Endometrium (tissue), 2 donors: Measurements from ENCODE around the gene RPS16.
A peak's percentile ranks its signal among the peaks of the same experiment; 100 is the strongest.

Experiments
- FAIRE-seq: peaks from 2 replicates; lab custom pipeline; 2012; peaks lifted over from hg19 to GRCh38; lab: Jason Lieb, UNC
- donor health status: control.
- donor health status: control.

Gene RPS16

GRCh38 chr19:39406656-39407409 is 28.9 kb downstream of the RPS16 start, which contains the start of gene ZFP36:
Gene ZFP36 (plus strand): TSS chr19:39406847. CDS start chr19:39406905, 58 bp downstream.
- FAIRE-seq, result no peak

DNA sequence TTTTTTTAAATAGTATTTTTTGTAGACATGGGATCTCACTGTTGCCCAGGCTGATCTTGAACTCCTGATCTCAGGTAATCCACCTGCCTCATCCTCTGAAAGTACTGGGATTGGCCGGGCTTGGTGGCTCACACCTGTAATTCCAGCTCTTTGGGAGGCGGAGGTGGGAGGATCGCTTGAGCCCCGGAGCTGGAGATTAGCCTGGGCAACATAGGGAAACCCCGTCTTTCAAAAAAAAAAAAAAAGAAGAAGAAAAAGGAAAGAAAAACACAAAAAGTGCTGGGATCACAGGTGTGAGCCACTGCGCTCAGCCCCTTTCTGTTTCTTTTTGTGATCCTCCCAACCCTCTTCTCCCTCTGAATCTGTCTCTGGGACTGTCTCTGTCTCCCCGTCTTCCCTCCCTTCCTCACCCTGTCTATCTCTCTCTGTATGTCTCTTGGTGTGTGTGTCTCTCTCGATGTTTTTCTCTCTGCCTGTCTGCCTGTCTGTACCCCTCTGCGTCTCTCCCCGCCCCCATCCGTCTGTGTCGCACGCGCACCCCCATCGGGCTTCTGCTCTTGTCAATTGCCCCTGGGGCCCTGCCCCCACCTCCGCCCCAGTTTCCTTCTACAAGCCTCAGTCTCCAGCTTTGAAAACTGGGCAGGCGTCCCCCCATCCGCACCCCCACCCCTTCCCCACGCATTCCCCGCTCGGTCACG is 29.6 kb downstream of the RPS16 start:
- FAIRE-seq, result no peak

- FAIRE-seq, result no peak
Observed at GRCh38 chr19:39405261-39405957, 30.3 kb downstream of the RPS16 start.

DNA sequence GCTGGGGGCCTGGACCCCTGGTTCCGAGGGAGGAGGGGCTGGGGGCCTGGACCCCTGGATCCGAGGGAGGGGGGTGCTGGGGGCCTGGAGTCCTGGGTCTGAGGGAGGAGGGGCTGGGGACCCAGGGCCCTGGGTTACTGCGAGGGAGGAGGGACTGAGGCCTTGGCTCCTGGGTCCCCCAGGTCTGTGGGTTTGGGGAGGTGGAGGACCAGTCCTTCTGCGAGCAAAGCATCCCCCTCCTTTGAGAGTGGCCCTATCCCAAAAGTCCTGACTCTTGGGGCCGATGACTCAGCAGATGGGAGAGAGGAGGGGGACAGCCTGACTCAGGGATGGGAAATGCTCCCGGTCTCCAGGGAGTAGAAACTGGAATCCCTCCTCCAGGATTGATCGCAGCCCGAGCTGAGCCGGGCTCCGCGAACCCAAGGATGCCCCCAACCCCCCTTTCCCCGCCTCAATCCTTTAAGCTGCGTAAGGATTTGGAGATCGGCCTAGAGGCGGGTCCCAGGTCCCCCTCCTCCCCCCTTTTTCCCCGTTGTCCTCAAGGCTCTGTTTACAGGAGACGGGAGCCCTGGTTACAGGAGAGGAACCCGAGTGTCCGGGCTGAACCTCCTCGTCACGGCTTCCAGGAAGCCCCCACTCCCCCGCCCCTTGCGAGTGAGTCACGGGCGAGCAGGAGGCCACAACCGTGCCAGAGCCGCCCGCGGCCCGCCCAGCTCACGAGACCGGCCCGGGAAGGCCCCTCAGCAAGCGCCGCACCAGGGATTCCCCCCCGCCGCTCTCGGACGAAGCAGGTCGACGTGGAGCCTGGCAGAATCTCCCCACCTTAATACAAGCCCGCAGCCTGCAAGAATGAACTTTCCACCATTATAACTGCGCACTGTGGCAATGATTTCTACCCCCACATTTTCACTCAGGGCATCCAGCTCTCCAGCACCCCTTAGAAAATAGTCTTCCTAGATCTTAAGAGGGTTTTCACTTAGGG is 32.1 kb downstream of the RPS16 start:
- no peak for FAIRE-seq

DNA sequence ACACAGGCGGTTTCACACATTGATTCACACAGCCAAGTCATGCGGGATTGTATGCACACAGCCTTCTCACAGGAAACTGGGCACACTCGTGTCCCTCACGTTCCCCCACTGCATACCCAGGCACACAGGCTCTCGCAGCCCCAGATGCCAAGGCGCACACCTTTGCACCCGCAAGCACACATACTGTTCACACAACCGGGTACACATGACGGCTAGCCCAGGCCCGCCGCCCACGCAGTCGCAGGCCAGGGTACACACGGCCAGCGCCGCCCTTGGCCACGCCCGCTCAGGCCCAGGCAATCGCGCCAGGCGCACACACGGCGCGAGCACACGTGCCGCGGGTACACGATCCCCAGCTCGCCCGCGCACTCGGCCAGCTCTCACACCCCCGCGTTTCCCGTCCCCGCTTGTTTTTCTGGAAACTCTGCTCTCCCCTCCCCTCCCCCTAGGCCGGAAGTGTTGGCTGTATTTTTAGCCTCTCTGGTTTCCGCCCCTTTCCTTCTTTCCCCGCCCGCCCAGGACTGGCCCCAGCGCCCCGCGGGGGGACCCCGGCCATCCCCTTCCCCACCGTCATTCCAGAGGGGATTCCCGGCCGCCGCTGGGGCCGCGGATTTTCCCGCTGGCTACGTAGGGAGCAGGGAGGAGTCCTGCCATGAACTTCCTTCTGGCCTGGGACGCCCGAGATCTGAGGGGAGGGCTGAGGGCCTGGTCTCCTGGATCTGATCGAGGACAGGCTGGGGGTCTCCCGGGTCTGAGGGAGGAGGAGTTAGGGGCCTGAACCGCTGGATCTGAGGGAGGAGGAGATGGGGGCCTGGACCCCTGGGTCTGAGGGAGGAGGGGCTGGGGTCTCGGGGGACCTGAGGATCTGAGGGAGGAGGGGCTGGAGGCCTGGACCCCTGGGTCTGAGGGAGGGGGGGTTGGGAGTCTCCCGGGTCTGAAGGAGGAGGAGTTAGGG is 33.1 kb downstream of the RPS16 start:
- no peak for FAIRE-seq

DNA sequence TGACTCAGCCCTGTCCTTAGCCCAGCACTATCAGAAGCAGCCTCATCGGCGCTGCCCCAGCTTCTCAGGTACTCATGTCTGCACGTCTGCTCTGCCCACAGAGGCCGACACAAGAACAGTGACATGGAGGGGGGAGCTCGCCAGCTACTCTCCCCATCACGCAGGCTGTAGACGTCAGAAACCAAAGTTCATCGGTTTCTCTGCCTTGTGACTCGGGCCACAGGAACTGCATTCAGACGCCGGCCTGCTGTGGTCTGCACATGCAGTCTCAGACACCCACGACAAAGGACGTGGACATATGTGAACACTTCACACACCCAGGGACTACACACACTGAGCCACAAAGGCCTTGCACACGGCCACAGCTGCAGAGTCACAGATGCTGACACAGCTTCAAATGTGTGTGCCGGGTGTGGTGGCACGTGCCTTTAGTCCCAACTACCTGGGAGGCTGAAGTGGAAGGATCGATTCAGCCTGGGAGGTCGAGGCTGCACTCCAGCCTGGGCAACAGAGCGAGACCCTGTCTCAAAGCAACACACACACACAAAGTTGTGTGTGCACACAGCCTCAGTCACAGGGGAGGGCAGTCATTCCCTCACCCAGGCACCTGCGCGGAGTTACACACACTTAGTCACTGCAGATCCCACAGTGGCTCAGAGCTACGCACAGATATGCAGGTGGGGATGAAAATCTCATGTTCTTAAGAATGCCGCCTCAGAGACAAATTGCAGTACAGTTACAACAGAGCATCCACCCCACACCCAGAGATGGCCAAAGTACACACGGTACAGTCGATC is 34.0 kb downstream of the RPS16 start:
- FAIRE-seq, result no peak

DNA sequence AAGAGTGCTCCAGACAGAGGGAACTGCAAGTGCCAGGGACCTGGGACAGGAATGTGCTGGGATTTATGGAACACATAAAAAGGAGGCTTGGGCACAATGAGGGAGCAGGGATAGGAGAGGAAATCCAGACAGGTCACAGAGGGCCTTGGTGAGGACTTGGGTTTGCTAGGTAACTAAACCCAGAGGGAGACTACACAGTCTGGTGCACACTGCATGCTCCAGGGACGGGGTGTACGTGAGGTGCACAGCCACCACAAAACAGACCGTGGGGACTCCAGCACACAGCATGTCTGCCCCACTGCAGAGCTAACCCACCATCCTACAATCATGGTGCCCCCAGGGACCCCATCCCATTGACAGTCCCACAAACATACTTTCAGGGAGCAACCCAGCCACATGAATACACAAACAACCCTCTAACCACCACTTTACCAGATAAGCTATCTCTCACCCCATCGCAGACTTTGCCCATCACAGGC is 34.6 kb downstream of the RPS16 start:
- no peak for FAIRE-seq

DNA sequence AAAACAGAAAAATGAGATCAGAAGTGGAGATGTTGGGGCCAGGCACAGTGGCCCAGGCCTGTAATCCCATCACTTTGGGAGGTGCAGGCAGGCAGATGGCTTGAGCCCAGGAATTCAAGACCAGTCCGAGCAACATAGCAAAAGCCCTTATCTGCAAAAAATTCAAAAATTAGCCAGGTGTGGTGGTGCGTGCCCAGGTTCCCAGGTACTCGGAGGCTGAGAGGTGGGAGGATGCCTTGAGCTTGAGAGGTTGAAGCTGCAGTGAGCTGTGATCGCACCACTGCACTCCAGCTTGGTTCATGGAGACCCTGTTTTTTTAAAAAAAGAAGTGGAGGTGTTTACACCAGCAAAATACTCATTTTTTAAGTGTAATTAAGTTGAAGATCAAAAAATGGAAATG is 35.7 kb downstream of the RPS16 start:
- FAIRE-seq, result no peak

- no peak for FAIRE-seq
Observed at GRCh38 chr19:39399668-39400050, 36.1 kb downstream of the RPS16 start.

DNA sequence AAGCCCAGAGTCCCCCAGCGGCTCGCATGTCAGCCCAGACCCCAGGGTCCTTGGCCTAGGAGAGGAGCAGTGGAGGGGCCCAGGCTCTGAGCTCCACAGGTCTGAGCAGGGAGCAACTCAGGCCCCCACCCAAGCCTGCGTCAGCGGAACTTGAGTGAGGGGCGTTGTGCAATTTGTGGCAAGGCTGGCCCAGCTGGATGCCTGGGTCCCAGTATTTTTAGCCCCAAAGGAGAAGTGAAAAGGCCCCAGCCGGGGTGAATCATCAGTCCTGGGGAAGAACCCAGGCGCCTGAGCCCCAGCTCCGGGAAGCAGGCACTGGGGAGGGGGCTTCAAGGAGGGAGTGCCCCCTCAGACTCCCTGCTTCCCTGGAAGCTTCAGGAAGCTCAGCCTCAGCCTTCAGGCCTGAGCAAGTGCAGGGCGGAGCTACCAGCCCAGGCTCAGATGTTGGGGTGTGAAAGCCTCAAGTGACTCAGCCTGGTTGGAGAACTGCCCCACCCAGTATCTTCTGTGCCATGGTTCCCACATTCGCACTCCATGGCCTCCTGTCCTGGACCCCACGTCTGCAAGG is 37.4 kb downstream of the RPS16 start:
- FAIRE-seq, result no peak

- no peak for FAIRE-seq
Observed at GRCh38 chr19:39397360-39398296, 38.1 kb downstream of the RPS16 start.

DNA sequence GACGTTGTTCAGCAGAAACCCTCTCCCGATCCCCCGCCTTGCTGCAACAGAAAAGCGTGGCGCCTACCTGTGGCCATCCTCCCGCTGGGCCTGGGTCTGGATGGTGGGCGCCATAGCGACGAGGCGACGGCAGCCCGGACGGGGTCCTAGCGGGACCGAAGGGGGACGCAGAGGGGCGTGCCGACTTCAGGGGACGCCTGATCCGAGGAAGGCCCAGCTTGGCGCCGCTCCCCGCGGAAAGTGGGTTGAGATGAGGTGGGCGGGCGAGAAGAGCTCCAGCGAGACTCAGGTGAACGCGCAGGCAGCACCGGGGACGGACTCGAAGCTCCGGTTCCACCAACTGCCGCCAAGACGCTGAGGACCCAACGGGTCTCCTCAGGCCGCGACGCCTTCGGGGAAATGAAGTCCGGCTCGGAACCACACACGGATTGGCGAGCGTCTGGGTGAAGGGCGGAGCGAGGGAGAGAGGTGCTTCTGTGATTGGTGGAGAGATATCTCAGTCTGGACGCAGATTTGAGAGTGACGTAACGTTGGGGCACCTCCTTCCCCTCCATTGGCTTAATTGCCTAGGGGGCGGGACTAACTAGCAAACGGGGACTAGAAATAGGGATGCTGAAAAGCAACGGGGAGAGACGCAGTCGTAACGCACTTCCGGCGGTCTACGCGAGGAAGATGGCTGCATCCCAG is 44.9 kb downstream of the RPS16 start, which contains the start of the genes MED29 and PAF1:
MED29 (plus strand) TSS at position 628 of the 687 bp plus-strand sequence; CDS start at position 673, 45 bp downstream.
PAF1 (minus strand) TSS at position 356 of the 687 bp plus-strand sequence; CDS start at position 114, 242 bp downstream.
- peak; percentile 99 for FAIRE-seq

GRCh38 chr19:39390451-39390750 is 45.3 kb downstream of the RPS16 start:
- FAIRE-seq, result no peak

DNA sequence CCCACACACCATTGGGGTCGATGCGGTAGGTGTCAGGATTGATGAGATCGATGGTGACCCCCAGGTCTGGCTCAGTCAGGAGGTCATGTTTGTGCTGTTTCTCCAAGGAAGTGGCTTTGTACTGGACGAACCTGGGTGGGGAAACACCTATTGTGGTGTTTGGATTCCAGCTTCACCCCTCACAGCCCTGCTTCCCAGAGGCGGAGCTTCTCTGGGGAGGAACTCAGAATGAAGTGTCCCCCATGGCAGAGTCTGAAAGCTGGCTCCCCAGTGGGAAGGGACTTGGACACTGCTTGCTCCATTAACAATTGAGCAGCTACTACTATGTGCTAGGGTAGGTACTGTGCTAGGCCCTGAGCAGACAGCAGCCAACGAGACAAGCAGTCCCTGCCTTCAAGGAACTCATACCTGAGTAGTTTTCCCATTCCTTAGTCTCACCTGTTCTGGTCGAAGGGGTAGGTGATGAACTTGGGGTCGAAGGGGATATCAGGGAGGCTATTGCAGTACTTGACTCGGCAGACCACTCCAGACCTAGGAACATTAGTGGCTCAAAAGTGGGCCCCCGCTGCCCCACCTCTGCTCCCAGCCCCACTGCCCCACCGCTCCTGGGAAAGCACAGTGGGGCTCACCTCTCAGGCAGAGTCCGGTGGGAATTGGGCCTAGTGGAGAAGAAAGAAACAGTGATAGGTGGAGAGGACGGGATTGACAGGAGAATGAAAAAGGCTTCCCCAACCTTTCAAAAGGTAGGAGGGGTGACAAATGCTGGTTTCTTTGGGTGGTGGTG is 45.9 kb downstream of the RPS16 start:
- FAIRE-seq, result no peak

GRCh38 chr19:39388657-39389056 is 47.1 kb downstream of the RPS16 start:
- FAIRE-seq, result no peak

DNA sequence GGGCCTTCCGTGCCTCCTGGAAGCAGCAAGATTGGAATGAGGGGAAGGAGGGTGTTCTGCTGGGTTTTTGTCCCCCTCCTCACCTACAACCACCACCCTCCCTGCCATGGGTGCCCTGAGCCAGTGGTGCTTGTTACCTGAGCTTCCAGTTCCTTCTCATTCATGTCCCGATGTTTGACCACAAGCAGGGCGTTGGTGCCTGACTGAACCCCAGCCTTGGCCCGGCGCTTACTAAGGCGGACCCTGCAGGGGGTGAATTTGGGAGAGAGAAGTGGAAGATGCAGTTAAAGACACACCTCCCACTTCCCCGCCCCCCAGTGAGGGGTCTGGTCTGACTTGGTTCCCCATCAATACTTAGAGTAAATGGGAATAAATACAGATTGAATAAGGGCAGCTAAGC is 49.2 kb downstream of the RPS16 start:
- FAIRE-seq, result no peak
